ENCODE measurements around the gene FNDC8.
A peak's percentile ranks its signal among the peaks of the same experiment; 100 is the strongest.
"Not testable (repeated sequence)": the region's sequence is repeated elsewhere in the genome, so short reads cannot be mapped to it uniquely, and the experiment has no call there.

The FNDC8 gene

GRCh38 chr17:35097776-35098175 is 23.6 kb upstream of the FNDC8 start:
- DNase-seq, result no peak

DNA sequence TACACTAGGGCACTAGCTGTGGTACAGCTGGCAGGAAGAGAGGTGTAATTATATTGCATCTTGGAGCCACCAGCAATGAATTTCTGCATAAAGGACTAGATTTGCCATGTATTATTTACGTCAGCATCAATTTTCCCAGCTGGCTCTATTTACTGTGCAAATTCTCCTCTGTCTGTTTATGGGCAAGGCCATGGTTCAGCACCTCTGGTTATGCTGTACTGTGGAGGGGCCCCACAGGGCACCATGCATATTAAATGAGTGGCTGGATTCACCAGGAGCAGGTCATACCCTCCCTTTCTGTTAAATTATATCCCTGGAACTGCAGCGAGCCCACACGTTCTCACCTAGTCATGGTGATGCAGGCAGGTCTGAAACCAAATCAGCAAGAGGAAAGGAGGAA is 21.5 kb upstream of the FNDC8 start:
- no peak for DNase-seq

- no peak for DNase-seq
Observed at GRCh38 chr17:35101036-35101435, 20.4 kb upstream of the FNDC8 start.

GRCh38 chr17:35101725-35102124 is 19.7 kb upstream of the FNDC8 start:
- DNase-seq, result no peak

- DNase-seq, result no peak
Observed at GRCh38 chr17:35103271-35103670, 18.1 kb upstream of the FNDC8 start.

DNA sequence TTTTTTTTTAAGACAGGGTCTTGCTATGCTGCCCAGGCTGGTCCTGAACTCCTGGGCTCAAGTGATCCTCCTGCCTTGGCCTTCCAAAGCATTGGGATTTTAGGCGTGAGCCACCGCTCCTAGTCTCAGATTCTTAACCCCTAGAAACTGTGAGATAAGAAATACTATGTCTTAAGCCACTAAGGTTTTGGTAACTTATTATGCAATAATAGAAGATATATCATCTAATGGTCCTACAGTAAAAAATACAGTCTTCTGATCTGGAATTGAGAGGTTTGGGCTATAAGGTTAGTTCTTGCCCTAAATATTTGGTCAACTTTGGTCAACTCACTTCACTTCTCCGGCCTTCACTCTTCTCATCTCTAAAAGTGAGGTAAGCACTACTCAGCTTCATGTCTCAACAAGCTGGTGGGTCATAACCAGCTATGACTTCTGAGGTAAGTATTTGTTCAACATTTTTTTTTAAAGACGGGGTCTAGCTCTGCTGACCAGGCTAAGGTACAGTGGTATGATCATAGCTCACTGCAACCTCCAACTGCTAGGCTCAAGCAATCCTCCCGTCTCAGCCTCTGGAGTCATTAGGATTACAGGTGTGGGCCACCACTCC is 16.5 kb upstream of the FNDC8 start:
- no peak for DNase-seq

- DNase-seq, result not testable (repeated sequence)
Observed at GRCh38 chr17:35110791-35111190, 10.6 kb upstream of the FNDC8 start.

GRCh38 chr17:35116845-35117244 is 4.6 kb upstream of the FNDC8 start:
- no peak for DNase-seq

DNA sequence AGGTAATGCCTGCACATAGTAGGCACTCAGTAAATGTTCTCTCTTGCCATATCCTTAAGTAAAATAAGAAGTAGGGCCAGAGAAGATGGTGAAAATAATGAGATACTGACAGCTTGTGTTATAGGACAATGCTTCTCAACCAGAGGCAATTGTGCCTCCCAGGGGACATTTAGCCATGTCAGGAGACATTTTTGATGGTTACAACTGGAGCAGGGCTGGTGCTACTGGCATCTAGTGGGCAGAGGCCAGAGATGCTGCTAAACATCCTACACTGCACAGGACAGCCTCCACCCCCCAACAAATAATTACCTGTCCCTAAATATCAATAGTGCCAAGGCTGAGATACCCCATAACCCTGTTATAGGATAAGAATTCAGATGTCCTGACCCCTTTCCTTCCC is 3.4 kb upstream of the FNDC8 start:
- DNase-seq, result no peak

DNA sequence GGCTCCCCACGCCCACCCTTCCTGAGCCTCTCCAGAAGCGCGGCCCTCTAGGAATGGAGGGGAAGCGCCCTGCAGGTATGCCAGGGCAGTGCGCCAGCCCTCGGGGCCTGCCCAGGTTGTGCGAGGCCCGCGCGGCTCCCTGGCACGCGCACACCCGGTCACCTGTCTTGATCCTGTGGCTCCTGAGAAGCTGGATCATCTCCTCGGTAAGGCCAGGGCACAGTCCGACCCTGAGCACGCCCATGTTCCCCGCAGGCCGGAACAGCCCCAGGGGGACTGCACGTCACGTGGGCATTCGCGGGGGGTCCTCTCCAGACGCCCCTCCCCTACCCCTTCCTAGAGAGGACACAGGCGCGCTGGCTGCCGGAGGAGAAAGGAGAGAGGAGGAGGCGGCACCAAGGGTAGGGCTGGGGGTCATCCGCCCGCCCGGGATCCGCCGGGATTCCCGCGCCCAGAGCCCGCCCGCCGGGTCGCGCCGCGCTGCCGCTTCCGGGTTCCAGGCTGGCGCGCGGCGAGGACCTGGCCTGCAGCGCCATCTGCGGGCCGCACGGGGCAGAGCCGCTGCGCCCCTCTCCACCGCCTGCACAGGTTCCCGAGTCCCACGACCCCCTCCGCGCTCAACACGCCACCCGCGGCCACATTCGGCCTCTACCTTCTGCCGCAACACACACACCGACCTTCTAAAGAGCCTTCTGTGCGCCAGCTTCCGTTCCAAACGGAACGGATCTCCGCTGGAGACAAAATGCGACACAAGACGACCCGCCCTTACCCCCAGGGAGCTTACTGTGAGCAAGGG is 1.8 kb upstream of the FNDC8 start, which contains the start of gene RAD51D:
TSS of gene RAD51D (minus strand) at position 491 of the 796 bp plus-strand sequence. CDS start at position 244, 247 bp downstream.
- DNase-seq, result peak; percentile 73 to 84

DNA sequence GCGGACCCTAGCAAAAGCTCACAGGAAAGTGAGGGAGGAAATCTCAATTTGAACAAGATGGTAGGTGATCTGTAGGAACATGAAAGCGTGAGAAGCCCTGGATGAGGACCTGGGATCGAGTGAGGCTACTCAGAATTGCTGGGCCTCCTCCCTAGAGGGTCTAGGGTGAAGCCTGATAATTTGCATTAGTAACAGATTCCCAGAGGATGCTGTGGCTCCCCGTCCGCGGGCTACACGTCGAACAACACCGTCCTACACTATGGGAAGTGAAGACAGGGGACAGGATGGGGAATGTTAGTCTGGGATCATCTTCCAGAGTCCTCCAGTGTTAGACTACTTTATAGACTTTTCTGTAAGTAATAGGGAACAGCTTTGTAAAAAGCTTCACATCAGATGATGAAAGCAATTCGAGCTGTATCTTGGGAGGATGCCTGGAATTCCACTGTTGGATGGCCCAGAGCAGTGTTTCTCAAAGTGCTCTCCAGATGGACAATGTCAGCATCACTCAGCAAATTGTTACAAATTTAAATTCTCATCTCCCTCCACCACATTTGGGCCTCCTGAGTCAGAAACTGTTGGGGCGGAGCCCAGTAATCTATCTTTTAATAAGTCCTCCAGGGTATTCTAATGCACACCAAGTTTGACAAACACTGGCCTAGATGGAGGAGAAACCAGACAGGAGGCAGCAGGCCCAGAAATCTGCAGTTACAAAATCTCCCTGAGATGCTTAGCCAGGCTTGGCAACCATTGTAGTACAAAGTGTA is 6.5 kb downstream of the FNDC8 start:
- DNase-seq, result no peak

- no peak for DNase-seq
Observed at GRCh38 chr17:35129154-35129972, 7.9 kb downstream of the FNDC8 start.

DNA sequence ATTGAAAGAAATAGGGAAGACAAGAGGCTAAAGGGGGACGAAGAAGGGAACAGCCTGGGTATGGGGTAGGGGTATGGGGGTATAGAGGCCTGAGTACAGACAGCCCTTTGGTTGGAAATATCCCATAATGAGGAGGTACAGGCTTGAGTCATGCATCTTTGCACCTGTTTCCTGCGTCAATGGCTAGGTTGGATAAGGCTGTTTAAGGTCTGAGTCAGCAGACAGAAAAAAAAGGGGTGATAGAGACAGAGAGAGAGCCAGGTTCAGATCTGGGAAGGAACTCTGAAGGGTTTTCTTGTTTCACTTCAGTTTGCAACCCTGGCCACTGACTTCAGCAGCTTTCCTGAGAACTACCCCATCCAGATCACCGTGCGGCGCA is 8.5 kb downstream of the FNDC8 start:
- no peak for DNase-seq

GRCh38 chr17:35130392-35130791 is 9.0 kb downstream of the FNDC8 start:
- DNase-seq, result no peak

DNA sequence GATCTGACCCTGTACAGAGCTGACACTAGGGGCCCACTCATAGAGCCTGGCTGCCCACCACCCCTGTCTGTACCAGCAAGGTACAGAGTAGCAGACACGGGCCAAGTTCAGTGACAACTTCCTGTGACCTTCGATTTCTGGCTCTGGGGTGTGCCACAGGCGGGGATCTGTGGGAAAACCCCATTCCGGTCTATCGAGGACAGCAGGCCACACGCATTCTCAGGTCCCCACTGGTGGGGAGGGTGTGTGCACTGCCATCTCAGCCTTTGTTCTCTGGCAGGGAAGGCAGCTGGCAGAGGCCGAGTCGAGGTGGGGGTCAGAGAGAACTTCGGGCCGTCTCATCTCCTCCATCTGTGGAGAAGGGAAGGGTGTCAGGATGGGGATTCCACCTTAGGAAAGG is 10.7 kb downstream of the FNDC8 start:
- DNase-seq, result no peak

DNA sequence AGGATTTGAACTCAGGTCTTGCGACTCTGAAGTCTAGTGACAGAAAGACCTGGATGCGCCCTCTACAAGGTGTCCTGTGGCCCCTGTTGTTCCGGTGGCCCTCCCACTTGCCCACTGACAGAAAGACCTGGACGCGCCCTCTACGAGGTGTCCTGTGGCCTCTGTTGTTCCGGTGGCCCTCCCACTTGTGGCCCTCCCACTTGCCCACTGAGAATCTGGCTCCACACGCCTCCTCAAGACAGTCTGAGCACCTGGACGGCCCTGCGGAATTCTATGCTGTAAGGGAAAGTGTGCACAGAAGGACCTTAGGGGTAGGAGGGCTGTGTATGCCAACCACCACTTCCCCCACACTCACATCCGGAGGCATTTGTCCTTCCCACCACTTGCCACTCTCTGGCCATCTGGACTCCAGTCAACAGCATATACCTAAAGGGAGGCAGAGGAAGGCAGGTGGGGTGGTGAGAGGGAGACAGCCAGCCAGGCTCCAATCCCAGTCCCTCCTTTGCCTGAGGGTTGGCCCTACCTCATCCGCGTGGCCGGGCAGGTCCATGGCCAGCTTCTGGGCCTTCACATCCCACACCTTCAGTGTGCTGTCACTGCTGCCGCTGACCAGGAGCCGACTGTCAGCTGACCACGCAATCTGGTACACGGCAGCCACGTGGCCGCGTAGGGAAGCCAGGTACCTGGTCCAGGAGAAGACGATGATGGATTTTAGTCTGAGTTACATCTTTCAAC is 11.6 kb downstream of the FNDC8 start:
- no peak for DNase-seq

GRCh38 chr17:35135322-35135721 is 13.9 kb downstream of the FNDC8 start:
- no peak for DNase-seq

GRCh38 chr17:35138218-35138617 is 16.8 kb downstream of the FNDC8 start:
- no peak for DNase-seq

DNA sequence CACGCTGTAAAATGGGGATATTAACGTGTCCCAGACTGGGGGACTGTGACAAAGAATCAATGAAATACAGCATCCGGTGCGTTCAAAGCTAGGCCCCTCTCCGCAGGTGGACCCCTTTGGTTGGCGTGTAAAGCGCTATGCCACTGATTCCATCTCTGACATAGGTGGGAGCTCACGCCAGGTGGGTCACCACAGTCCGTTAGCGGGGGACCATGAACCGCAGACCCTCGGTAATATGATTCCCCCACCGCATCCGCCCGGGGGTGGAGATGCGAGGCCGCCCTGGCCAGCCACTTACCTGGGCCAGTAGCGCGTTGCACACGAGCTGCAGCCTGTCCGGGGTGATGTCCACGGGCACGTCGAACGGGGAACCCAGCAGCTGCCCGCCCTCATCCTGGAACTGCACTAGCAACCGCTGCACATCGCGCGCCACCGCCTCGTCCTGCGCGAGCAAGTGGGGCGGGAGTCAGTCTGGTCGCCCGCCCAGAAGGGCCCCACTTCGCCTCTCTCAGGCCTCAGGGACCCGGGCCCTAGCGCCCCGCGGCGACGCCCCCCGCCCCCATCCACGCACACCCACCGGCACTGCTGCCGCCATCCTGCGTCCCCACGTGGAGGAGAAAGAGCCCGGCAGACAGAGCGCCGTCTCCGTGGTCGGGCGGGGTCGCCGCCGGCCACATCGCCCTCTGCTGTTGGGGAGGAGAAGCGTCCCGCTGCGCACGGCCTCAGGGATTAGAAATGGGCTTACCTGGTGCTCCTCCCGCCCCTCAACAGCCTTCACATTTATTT is 20.5 kb downstream of the FNDC8 start, which contains the start of gene NLE1:
TSS of gene NLE1 (minus strand) at position 623 of the 786 bp plus-strand sequence. CDS start at position 595, 28 bp downstream.
- peak; percentile 90 to 95 for DNase-seq

DNA sequence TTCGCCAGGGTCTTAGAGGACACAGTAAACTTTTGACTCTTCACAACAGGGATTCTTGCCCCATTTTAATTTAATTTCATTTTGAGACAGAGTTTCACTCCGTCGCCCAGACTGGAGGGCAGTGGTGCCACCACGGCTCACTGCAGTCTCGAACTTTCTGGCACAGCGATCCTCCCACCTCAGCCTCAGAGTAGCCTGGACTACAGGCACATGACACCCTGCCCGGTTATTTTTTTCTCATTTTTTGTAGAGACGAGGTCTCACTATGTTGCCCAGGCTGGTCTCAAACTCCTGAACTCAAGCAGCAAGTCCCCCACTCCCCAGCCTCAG is 21.0 kb downstream of the FNDC8 start:
- DNase-seq, result no peak

GRCh38 chr17:35144840-35145239 is 23.4 kb downstream of the FNDC8 start:
- no peak for DNase-seq

All from stimulated activated CD4-positive, alpha-beta T cell treated with anti-CD3 and anti-CD28 coated beads, Interleukin-2, amount 100 ng/mL, for 48 hours (primary cell).